IMR-90 (cell line): ENCODE data around the gene GRM4. TPM values are rescaled to one million over a fixed set of nuclear protein-coding genes. Genes with fewer than 3 reads are reported as not detected.

Experiments
- ATAC-seq: fragments of 200-7000 bp; cut with Tn5 transposase; 2 replicates; pipeline ENCODE4 v1.9.1; 2020; ENCODE audit warnings: low read depth, mild to moderate bottlenecking, moderate library complexity
- BruUV-seq: library from RNA; stranded (reverse); fragments of 400-500 nt; replicated peaks from 2 replicates; lab custom pipeline; 2021; lab: Mats Ljungman, UMichigan
- CTCF ChIA-PET: fragments of 300-600 bp; formaldehyde crosslinking; extraction: SDS; loops from one replicate; lab custom pipeline; 2021; ENCODE audit warnings: antibody characterized with exemption; lab: Yijun Ruan, JAX
- POLR2A ChIA-PET: fragments of 300-600 bp; sonication (Branson Sonifier 250); formaldehyde crosslinking; loops from one replicate; lab custom pipeline; 2022; ENCODE audit warnings: antibody characterized with exemption; ENCODE audit not compliant: unreplicated experiment; lab: Charles Lee
- DNase-seq: peaks from one replicate; pipeline ENCODE4 v3.0.0; 2013
- H2AFZ ChIP-seq: replicated peaks from 2 replicates; pipeline ENCODE3; 2013; ENCODE audit warnings: low read length, mild to moderate bottlenecking; ENCODE audit not compliant: poor library complexity
- H2AK5ac ChIP-seq: 2 replicates; pipeline ENCODE4 v1.6.1; 2013; ENCODE audit warnings: low read depth, low read length, inconsistent platforms
- H2AK9ac ChIP-seq: replicated peaks from 2 replicates; pipeline ENCODE3; 2013; ENCODE audit warnings: mild to moderate bottlenecking, low read depth, low read length, moderate library complexity; ENCODE audit not compliant: poor library complexity
- H2BK120ac ChIP-seq: 2 replicates; pipeline ENCODE4 v1.6.1; 2013; ENCODE audit warnings: low read depth, low read length, inconsistent platforms
- H2BK15ac ChIP-seq: 3 replicates; pipeline ENCODE4 v1.6.1; 2013; ENCODE audit warnings: low read depth, low read length, inconsistent platforms
- H2BK20ac ChIP-seq: 2 replicates; pipeline ENCODE4 v1.6.1; 2013; ENCODE audit warnings: low read depth, mild to moderate bottlenecking, inconsistent platforms, low read length, moderate library complexity
- H2BK5ac ChIP-seq: 2 replicates; pipeline ENCODE4 v1.6.1; 2013; ENCODE audit warnings: mild to moderate bottlenecking, low read depth, low read length, inconsistent platforms; ENCODE audit not compliant: poor library complexity, severe bottlenecking
- H3K14ac ChIP-seq: replicated peaks from 2 replicates; pipeline ENCODE4 v1.6.1; 2013; ENCODE audit warnings: low read depth, low read length, inconsistent platforms
- H3K18ac ChIP-seq: 2 replicates; pipeline ENCODE4 v1.6.1; 2013; ENCODE audit warnings: low read depth, low read length, control low read depth
- H3K23ac ChIP-seq: 2 replicates; pipeline ENCODE4 v1.6.1; 2013; ENCODE audit warnings: low read depth, low read length, inconsistent platforms
- H3K27ac ChIP-seq: 2 replicates; pipeline ENCODE4 v1.5.1; 2013; ENCODE audit warnings: mild to moderate bottlenecking, control low read depth, low read length; ENCODE audit not compliant: insufficient read depth
- H3K27me3 ChIP-seq: 2 replicates; pipeline ENCODE4 v1.6.1; 2013; ENCODE audit warnings: low read length; ENCODE audit not compliant: control insufficient read depth, insufficient read depth
- H3K36me3 ChIP-seq: 2 replicates; pipeline ENCODE4 v1.6.1; 2013; ENCODE audit warnings: low read length, mixed read lengths; ENCODE audit not compliant: control insufficient read depth, insufficient read depth
- H3K4ac ChIP-seq: 2 replicates; pipeline ENCODE4 v1.6.1; 2013; ENCODE audit warnings: low read depth, low read length, inconsistent platforms
- H3K4me1 ChIP-seq: 2 replicates; pipeline ENCODE4 v1.6.1; 2013; ENCODE audit warnings: low read length, mixed read lengths; ENCODE audit not compliant: control insufficient read depth, insufficient read depth
- H3K4me2 ChIP-seq: 2 replicates; pipeline ENCODE4 v1.6.1; 2013; ENCODE audit warnings: low read depth, mild to moderate bottlenecking, control low read depth, low read length, moderate library complexity
- H3K4me3 ChIP-seq: 2 replicates; pipeline ENCODE4 v1.5.1; 2013; ENCODE audit warnings: low read depth, mild to moderate bottlenecking, control low read depth, low read length, moderate library complexity; ENCODE audit not compliant: insufficient read depth
- H3K56ac ChIP-seq: 2 replicates; pipeline ENCODE4 v1.6.1; 2013; ENCODE audit warnings: low read length, inconsistent platforms; ENCODE audit not compliant: insufficient read depth; ENCODE audit errors: extremely low read depth
- H3K79me1 ChIP-seq, 2 experiments: 2 replicates each; pipeline ENCODE4 v1.6.1; 2013; ENCODE audit warnings: low read length in 2 of 2, inconsistent platforms in 1 of 2, low read depth in 1 of 2
- H3K9ac ChIP-seq: 2 replicates; pipeline ENCODE4 v1.6.1; 2013; ENCODE audit warnings: low read depth, low read length, control low read depth
- H3K9me1 ChIP-seq: 2 replicates; pipeline ENCODE4 v1.6.1; 2013; ENCODE audit warnings: low read length, inconsistent platforms; ENCODE audit not compliant: insufficient read depth
- H3K9me3 ChIP-seq: 2 replicates; pipeline ENCODE4 v1.6.1; 2013; ENCODE audit warnings: low read length; ENCODE audit not compliant: control insufficient read depth, insufficient read depth
- H4K20me1 ChIP-seq: 2 replicates; pipeline ENCODE4 v1.6.1; 2013; ENCODE audit warnings: low read length, inconsistent platforms; ENCODE audit not compliant: insufficient read depth
- H4K5ac ChIP-seq: 2 replicates; pipeline ENCODE4 v1.6.1; 2013; ENCODE audit warnings: mild to moderate bottlenecking, low read depth, low read length, control low read depth
- H4K8ac ChIP-seq, 2 experiments: 2 replicates each; pipeline ENCODE4 v1.6.1; 2013; ENCODE audit warnings: low read depth in 2 of 2, low read length in 2 of 2, control low read depth in 1 of 2, inconsistent platforms in 1 of 2
- H4K91ac ChIP-seq: 2 replicates; pipeline ENCODE4 v1.6.1; 2013; ENCODE audit warnings: low read depth, low read length, inconsistent platforms; ENCODE audit not compliant: insufficient read depth
- CHD1 ChIP-seq: IDR thresholded peaks from 2 replicates; pipeline ENCODE4 v1.6.1; 2012; ENCODE audit warnings: low read depth, low read length, improper control_type of control experiment
- FOS ChIP-seq: fragments of 150-350 bp; IDR thresholded peaks from 2 replicates; pipeline ENCODE4 v1.6.1; 2016; ENCODE audit warnings: low read depth, low read length
- MAZ ChIP-seq: IDR thresholded peaks from 2 replicates; pipeline ENCODE4 v1.6.1; 2012; ENCODE audit warnings: low read depth, mild to moderate bottlenecking, low read length, improper control_type of control experiment, moderate library complexity, borderline replicate concordance
- NFE2L2 ChIP-seq: fragments of 150-350 bp; IDR thresholded peaks from 2 replicates; pipeline ENCODE4 v1.6.1; 2016; ENCODE audit warnings: low read depth, mild to moderate bottlenecking, low read length
- RAD21 ChIP-seq: IDR thresholded peaks from 2 replicates; pipeline ENCODE4 v1.6.1; 2012; ENCODE audit warnings: low read length, improper control_type of control experiment
- WGBS, 2 experiments: methylation state at CpG; one replicate each; pipeline versions ENCODE4 v1.1.5 to v1.1.7; 2013; ENCODE audit warnings: missing lambda C conversion rate in 2 of 2; ENCODE audit not compliant: insufficient read length in 1 of 2; ENCODE audit errors: extremely low coverage in 2 of 2; 5-methylcytosine and 5-hydroxymethylcytosine counted together
- dilution Hi-C: fragments of 300-500 bp; cut with HindIII; formaldehyde crosslinking; loops from one replicate; pipeline ENCODE4 v1.14.3; 2018; ENCODE audit warnings: low sequenced_read_pairs; ENCODE audit not compliant: unreplicated experiment
- in situ Hi-C: fragments of 300-500 bp; cut with MboI; formaldehyde crosslinking; loops from 3 replicates; pipeline ENCODE4 v1.14.3; 2019; ENCODE audit warnings: low sequenced_read_pairs, inconsistent platforms, mixed read lengths
- intact Hi-C: fragments of 100-400 bp; cut with micrococcal nuclease; formaldehyde crosslinking; loops from 2 replicates; pipeline ENCODE4 v1.10.0; 2022
- polyA plus RNA-seq, 3 experiments: library from polyadenylated mRNA; depleted of rRNA; stranded (reverse); fragments of >200 nt; gene quantifications; 2 replicates each; pipeline ENCODE4 v1.2.3, GENCODE V29; 2012; ENCODE audit warnings: low replicate concordance in 1 of 3
- total RNA-seq: library from RNA; depleted of rRNA; stranded (reverse); fragments of >200 nt; gene quantifications from 2 replicates; pipeline ENCODE4 v1.2.3, GENCODE V29; 2012

Gene GRM4
- total and polyA plus RNA-seq, 2 of the 4 experiments (the other 2 are of a cell fraction), result 0.02 TPM; not detected in 1

DNA sequence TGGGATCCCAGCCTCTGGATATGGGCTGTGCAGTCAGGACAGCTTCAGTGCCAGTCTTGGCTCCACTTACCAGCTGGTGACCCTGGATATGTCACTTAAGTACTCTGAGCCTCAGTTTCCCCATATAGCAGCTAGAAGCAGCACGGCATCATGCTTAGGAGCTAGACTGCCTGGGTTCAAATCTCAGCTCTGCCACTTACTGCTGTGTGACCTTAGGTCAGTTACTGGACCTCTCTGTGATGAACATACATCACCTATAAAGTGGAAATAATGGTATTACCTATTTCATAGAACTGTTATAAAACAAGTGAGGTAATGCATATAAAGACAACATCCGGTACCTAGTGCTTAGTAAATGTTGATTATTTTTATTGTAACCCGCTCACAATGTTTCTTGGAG is 83.7 kb downstream of the GRM4 start:
- ATAC-seq (no peak), DNase-seq (no peak)
- Histone ChIP-seq H3K9me1 (no peaks in the 10 kb centered on the region), H3K36me3 (no peaks in the 10 kb centered on the region), H2BK120ac (no peak overlapping the region), H3K23ac (no peak overlapping the region), H2AFZ (no peak overlapping the region), H3K27me3 (peaks cover 65% of the 10 kb centered on the region), H2AK9ac (no peak overlapping the region), H3K4me2 (no peak overlapping the region), H2AK5ac (no peak overlapping the region), H4K5ac (no peak overlapping the region), H2BK15ac (no peak overlapping the region), H4K91ac (no peak overlapping the region), H2BK5ac (no peak overlapping the region), H3K27ac (no peak overlapping the region), H2BK20ac (no peak overlapping the region), H3K9ac (no peak overlapping the region), H3K9me3 (no peaks in the 10 kb centered on the region), H3K4me3 (no peak overlapping the region), H3K4me1 (no peaks in the 10 kb centered on the region), H3K56ac (no peak overlapping the region), H3K14ac (no peak overlapping the region), H3K79me1 (no peaks in the 10 kb centered on the region), H3K4ac (no peak overlapping the region), H4K8ac (no peak overlapping the region), H4K20me1 (no peaks in the 10 kb centered on the region; the same call in 1 of the 2 replicates), H3K18ac (no peak overlapping the region)
- BruUV-seq, result no TSS peak
- intact Hi-C loops (loop anchor here (10.0 kb wide), 1 partner anchor 543 kb away; no protein-coding TSS in a partner anchor), in situ Hi-C loops (no loop called here), dilution Hi-C loops (no loop called here)
- TF ChIP-seq FOS (no peak), NFE2L2 (no peak), MAZ (no peak), CHD1 (no peak), RAD21 (no peak)
- WGBS, 2 experiments, result no CpG with 5 or more reads among the region's 3 CpGs
- POLR2A ChIA-PET, result no interaction called here
- CTCF ChIA-PET, result no interaction called here
